NB4 (cell line): ENCODE data around the gene ASIP.

Source experiments
- MYC ChIP-seq: IDR thresholded peaks from 2 replicates; pipeline ENCODE4 v1.6.1; 2011; ENCODE audit warnings: low read depth, low read length
- POLR2A ChIP-seq: IDR thresholded peaks from 2 replicates; pipeline ENCODE4 v1.6.1; 2011; ENCODE audit warnings: mild to moderate bottlenecking; ENCODE audit not compliant: insufficient read length; ENCODE audit errors: extremely low read depth
- TF ChIP-seq, protein P1 (sequence below): IDR thresholded peaks from one replicate; pipeline ENCODE4 v1.5.1; 2012; ENCODE audit warnings: low read depth, low read length
- TF ChIP-seq, protein P2 (sequence below): IDR thresholded peaks from 2 replicates; pipeline ENCODE4 v1.6.1; 2011; ENCODE audit warnings: low read depth, low read length

DNA sequence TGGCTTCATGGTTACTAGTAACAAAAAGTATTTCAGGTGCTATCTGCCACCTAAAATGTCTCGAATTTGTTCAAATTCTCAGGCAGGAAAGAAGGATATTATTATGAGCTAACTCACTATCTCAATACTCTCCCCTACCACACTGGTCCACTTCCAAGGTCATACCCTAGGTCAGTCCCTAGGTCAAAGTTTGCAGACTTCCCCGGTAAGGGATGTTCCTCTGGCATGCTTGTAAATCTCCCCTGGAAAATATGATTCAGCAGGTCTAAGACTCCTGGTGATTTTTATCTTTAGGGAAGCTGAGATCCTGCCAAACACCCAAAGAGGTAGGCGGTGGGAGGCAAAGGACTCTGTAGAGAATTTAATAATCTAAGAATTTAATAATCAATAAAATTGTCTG lies 55.2 kb downstream of the ASIP start:
- TF ChIP-seq, protein P1, sequence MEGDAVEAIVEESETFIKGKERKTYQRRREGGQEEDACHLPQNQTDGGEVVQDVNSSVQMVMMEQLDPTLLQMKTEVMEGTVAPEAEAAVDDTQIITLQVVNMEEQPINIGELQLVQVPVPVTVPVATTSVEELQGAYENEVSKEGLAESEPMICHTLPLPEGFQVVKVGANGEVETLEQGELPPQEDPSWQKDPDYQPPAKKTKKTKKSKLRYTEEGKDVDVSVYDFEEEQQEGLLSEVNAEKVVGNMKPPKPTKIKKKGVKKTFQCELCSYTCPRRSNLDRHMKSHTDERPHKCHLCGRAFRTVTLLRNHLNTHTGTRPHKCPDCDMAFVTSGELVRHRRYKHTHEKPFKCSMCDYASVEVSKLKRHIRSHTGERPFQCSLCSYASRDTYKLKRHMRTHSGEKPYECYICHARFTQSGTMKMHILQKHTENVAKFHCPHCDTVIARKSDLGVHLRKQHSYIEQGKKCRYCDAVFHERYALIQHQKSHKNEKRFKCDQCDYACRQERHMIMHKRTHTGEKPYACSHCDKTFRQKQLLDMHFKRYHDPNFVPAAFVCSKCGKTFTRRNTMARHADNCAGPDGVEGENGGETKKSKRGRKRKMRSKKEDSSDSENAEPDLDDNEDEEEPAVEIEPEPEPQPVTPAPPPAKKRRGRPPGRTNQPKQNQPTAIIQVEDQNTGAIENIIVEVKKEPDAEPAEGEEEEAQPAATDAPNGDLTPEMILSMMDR, result no peak
- TF ChIP-seq POLR2A (no peak), MYC (no peak)
- TF ChIP-seq, protein P2, sequence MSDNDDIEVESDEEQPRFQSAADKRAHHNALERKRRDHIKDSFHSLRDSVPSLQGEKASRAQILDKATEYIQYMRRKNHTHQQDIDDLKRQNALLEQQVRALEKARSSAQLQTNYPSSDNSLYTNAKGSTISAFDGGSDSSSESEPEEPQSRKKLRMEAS, result no peak
